HG03354 (cell line): Measurements from ENCODE around the gene STRA6.

Experiments used
- ATAC-seq: cut with Tn5 transposase; IDR thresholded peaks from one replicate; pipeline ENCODE4 v1.9.1; 2021; ENCODE audit warnings: mild to moderate bottlenecking; ENCODE audit not compliant: unreplicated experiment, poor library complexity, severe bottlenecking

Gene STRA6

GRCh38 chr15:74136814-74137536 is 65.6 kb downstream of the STRA6 start:
- no peak for ATAC-seq

GRCh38 chr15:74136540-74136813 is 66.1 kb downstream of the STRA6 start:
- no peak for ATAC-seq

- no peak for ATAC-seq
These were observed 67.5 kb downstream of the STRA6 start for GRCh38 chr15:74135041-74135565.

GRCh38 chr15:74134387-74135027 is 68.1 kb downstream of the STRA6 start:
- no peak for ATAC-seq

GRCh38 chr15:74133694-74134386 is 68.7 kb downstream of the STRA6 start:
- ATAC-seq = no peak

- ATAC-seq = no peak
These were observed 69.6 kb downstream of the STRA6 start for GRCh38 chr15:74132681-74133651.

GRCh38 chr15:74131628-74132413 is 70.8 kb downstream of the STRA6 start:
- ATAC-seq = no peak

- ATAC-seq = no peak
These were observed 71.5 kb downstream of the STRA6 start for GRCh38 chr15:74130849-74131627.

- no peak for ATAC-seq
These were observed 72.3 kb downstream of the STRA6 start, which contains the start of gene ISLR2 for GRCh38 chr15:74130155-74130848. Gene ISLR2, plus strand, starts transcription at chr15:74130586. Its CDS starts 2,169 bp downstream, at chr15:74132755.

- no peak for ATAC-seq
These were observed 72.9 kb downstream of the STRA6 start for GRCh38 chr15:74129586-74130154.
